Measurements from ENCODE around the gene CA10.

CA10 gene

GRCh38 chr17:51761105-51761504 is 397.4 kb downstream of the CA10 start:
- Histone ChIP-seq H3K27ac (replicated peaks) (no peak overlapping the region), H3K27me3 (ENCODE audit: insufficient read depth, poor library complexity, severe bottlenecking) (no peaks in the 10 kb centered on the region), H3K4me3 (replicated peaks; ENCODE audit: insufficient read depth, low read length) (no peak overlapping the region)
- no peak for DNase-seq (ENCODE audit: low read depth in 1 of 2, low spot score in 1 of 2)
- no peak for TF ChIP-seq CTCF (IDR thresholded peaks at IDR 0.05; ENCODE audit: insufficient read depth, low read length)
- no peak for TF ChIP-seq SPI1 (IDR thresholded peaks at IDR 0.05; ENCODE audit: borderline replicate concordance, low read depth)
- no peak for TF ChIP-seq POLR2AphosphoS5 (IDR thresholded peaks at IDR 0.05; ENCODE audit: low read depth)

- DNase-seq (ENCODE audit: low read depth in 1 of 2, low spot score in 1 of 2) = no peak
- TF ChIP-seq POLR2AphosphoS5 (IDR thresholded peaks at IDR 0.05; ENCODE audit: low read depth) = no peak
- no peaks in the 10 kb centered on the region for H3K27me3 ChIP-seq (ENCODE audit: insufficient read depth, poor library complexity, severe bottlenecking)
- no peak overlapping the region for H3K4me3 ChIP-seq (replicated peaks; ENCODE audit: insufficient read depth, low read length)
- no peak overlapping the region for H3K27ac ChIP-seq (replicated peaks)
These were observed 399.3 kb downstream of the CA10 start for GRCh38 chr17:51759260-51759659.

- H3K27ac ChIP-seq (replicated peaks) = no peak overlapping the region
- no peak for DNase-seq (ENCODE audit: low read depth in 1 of 2, low spot score in 1 of 2)
- TF ChIP-seq REST (IDR thresholded peaks at IDR 0.05; ENCODE audit: insufficient replicate concordance, low read depth) (no peak), GABPA (IDR thresholded peaks at IDR 0.05; ENCODE audit: low read depth) (no peak), CTCF (IDR thresholded peaks at IDR 0.05; ENCODE audit: insufficient read depth, low read length) (no peak), SPI1 (IDR thresholded peaks at IDR 0.05; ENCODE audit: borderline replicate concordance, low read depth) (no peak), POLR2AphosphoS5 (IDR thresholded peaks at IDR 0.05; ENCODE audit: low read depth) (no peak)
- H3K27me3 ChIP-seq (ENCODE audit: insufficient read depth, poor library complexity, severe bottlenecking) = no peaks in the 10 kb centered on the region
- no peak overlapping the region for H3K4me3 ChIP-seq (replicated peaks; ENCODE audit: insufficient read depth, low read length)
These were observed 407.4 kb downstream of the CA10 start for GRCh38 chr17:51751072-51751471.

GRCh38 chr17:51748749-51749604 is 409.5 kb downstream of the CA10 start:
- H3K27me3 ChIP-seq (ENCODE audit: insufficient read depth, poor library complexity, severe bottlenecking) = no peaks in the 10 kb centered on the region
- H3K27ac ChIP-seq (replicated peaks) = no peak overlapping the region
- no peak overlapping the region for H3K4me3 ChIP-seq (replicated peaks; ENCODE audit: insufficient read depth, low read length)
- TF ChIP-seq CTCF (IDR thresholded peaks at IDR 0.05; ENCODE audit: insufficient read depth, low read length) (no peak), POLR2AphosphoS5 (IDR thresholded peaks at IDR 0.05; ENCODE audit: low read depth) (no peak), SPI1 (IDR thresholded peaks at IDR 0.05; ENCODE audit: borderline replicate concordance, low read depth) (no peak), REST (IDR thresholded peaks at IDR 0.05; ENCODE audit: insufficient replicate concordance, low read depth) (no peak)
- no peak for DNase-seq (ENCODE audit: low read depth in 1 of 2, low spot score in 1 of 2)

All from HL-60 (cell line).